HG03196 (cell line): ENCODE data around the gene GFRA1.

Experiments used
- ATAC-seq: cut with Tn5 transposase; IDR thresholded peaks from one replicate; pipeline ENCODE4 v1.9.1; 2021; ENCODE audit not compliant: unreplicated experiment

GFRA1 gene

DNA sequence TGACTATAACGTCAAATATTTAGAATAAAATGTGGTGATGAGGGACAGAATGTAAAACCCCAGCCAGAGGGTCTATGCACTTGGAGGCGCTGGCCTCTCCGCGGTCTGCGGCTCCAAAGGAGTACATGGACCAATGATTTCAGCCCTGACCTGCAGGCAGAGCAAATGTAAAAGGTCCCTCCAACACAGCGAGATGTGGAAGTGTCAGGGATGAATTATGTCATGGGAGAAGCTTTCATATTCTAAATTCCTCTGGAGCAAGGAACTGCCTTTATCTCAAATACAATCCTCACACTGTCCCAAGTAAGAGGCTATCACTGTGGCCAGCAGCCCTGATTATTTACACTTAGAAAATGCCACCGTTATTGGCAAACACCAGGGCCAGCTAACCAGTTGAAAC, 139.4 kb downstream of the GFRA1 start:
- ATAC-seq, result no peak

DNA sequence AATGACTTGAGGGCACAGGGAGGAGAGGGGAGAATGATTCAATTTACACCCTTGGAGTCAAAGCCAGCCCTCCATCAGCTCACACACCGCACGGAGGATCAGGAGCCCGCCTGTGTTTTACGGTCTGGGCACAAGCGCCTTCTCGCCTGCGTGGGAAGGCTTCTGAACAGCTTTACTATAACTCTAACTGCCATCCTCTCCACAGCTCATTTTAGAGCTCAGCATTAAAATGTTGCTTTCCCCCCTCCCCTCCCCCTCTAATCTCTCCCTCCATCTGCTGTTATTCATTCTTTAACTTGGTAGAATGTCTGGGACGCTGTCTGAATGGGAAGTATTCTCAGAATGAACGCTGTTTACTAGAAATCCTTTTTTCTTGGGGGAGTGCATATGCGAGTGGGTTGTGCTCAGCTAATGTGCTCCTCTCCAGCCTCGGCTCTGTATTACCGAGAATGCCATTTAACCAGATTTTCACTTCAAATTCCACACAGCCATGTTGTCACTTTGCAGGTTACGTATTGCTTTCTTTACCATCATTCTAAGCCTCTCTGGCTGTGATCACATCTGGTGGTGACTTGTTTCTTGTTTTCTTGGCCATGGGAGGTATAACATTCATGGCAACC, 140.1 kb downstream of the GFRA1 start:
- ATAC-seq, result no peak

DNA sequence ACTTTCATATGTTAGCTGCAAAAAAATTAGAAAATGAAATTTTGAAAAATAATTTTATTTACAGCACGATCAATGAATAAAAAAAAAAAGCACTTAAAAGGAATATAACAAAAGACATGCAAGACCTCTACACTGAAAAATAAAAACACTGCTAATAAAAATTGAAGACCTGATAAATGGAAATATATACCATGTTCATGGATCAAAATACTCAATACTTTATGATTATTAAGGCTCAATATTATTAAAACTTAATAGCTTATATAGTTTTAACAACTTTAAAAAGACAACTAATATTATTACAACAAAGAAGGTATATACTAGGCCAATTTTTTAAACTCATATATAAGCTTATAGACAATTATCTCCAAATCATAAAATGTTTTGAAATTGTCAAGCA, 143.0 kb downstream of the GFRA1 start:
- ATAC-seq, result no peak

DNA sequence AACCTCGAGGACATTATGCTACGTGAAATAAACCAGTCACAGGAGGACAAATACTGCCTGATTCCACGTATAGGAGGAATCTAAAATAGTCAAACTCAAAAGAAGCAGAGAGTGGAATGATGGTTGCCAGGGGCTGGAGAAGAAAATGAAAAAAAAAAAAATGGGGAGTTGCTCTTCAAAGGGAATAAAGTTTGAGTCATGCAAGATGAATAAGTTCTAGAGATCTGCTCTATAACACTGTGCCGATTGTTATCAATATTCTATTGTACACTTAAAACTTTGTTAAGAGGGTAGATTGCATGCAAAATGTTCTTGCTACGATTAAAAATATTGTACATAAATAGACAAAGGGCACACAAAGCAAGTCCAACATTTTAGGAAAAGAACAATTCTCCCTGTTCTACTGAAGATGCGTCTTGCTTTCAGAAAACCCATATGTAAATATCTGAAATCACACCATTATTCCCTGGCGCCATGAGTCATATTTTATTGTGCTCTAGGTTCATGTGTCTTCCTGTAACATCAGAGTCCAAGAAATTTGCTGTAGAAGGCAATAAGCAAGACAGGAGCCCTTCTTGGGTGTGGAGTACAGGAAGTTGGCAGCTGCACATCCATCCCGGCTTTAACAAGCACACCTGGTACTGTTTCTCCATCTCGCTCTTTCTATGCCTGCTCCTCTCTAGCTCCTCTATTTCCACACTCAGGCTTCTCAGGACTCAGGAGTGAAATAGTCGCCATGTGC, 145.9 kb downstream of the GFRA1 start:
- ATAC-seq, result no peak

DNA sequence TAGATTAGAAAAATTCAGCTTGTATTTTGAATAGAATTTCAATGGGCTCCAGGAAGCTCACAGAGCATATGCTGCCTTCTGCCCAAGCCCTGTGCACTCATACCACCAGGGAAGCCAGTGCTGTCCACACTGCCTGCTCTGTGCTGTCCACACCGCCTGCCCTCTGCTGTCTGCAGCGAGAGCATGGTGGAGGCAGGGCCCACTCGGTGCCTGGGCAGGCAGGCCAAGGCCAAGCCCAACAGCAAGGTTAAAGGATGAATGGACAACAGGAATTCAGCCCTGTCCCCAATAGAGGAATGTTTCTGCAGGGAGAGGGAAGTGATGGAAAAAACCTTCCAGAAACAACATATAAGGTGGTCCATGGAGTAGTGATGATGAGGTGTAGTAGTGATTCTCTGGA, 146.8 kb downstream of the GFRA1 start:
- ATAC-seq, result no peak

DNA sequence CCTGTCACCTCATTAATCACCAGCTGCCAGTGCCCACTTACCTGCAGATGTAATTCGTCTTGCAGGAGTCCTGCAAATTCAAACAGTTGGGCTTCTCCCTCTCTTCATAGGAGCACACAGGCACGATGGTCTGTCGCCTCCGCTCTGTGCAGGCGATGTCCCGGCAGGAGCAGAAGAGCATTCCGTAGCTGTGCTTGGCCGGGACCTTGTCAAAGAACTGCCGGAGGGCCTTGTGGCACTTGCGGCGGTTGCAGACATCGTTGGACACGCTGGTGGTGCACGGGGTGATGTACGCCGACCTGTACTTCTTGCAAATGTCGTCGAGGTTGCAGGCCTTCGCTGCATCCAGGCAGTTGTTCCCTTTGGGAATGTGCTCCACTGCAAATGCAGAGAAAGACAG, 147.8 kb downstream of the GFRA1 start:
- no peak for ATAC-seq

DNA sequence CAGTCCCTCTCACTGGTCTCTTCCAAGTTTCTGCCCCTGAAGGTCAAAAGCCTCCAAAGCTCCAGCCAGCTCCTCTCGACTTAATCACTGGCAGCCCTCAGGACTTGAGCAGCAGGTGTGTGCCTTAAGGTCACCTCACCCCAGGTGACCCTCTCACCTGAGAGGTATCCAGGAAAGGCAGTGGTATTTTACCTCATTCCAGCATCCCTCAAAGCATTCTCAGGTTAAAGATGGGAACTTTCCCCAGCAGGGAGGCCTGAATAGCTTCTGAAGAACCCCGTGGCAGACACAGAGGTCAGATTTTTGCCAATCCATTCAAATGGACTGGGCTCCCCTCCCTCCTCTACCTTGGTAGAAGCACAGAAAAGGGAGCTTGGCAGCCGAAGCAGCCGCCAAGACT, 148.2 kb downstream of the GFRA1 start:
- ATAC-seq, result no peak

DNA sequence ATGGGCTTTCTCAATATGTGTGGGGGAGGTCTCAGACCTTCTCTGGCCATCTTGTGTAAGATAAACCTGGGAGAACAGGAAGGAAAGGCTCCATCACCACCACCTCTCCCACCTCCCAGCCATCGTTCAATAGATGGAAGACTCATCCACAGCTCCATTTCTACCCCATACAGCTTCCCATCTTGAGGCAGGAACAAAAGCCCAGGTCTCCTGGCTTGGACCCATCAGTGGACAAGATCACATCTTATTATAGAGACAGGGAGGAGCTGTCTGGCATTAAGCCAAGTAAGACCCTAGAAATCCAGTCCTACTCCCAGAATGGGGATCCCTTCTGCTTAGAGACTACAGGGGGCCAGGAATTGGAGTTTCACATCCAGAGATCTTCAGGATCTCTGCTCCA, 150.3 kb downstream of the GFRA1 start:
- ATAC-seq, result no peak

DNA sequence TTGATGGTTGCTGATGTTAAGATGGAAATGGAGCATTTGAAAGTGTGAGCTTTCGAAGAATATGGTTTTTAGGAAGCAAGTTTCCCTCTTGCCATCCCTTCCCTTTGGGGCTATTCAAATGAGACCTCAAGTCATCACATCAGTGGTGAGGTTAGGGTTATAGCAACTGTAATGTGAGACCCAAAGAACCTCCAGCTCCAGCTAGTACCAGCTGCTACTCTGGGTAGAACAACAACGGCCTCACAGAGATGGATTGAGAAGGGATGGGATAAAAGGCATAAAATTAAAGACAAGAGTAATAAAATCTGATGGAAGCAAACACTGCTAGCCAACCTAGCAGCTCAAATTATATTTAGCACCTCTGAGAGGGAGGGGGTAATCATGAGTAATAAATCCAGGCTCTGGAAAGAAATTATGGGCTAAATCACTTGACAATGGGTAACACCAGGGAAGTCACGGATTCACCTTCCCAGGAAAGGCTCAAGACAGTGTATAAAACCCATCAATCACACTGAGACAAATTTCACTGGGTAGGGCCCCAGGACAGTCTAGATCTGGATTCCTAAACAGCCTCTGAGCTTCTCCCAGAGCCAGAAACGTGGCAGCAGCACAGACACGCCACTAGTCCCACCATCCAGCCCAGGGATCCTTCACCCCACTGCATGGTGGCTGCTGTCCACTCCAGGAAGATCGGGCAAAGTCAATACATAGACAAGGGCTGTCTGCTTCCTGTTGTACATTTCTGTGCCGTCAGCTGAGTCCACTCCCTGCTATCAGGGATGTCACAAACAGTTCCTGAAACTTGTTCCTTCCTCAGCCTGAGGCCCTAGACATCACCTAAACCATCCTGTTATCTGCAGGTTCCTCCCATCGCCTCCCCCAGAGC, 151.1 kb downstream of the GFRA1 start:
- ATAC-seq, result no peak

DNA sequence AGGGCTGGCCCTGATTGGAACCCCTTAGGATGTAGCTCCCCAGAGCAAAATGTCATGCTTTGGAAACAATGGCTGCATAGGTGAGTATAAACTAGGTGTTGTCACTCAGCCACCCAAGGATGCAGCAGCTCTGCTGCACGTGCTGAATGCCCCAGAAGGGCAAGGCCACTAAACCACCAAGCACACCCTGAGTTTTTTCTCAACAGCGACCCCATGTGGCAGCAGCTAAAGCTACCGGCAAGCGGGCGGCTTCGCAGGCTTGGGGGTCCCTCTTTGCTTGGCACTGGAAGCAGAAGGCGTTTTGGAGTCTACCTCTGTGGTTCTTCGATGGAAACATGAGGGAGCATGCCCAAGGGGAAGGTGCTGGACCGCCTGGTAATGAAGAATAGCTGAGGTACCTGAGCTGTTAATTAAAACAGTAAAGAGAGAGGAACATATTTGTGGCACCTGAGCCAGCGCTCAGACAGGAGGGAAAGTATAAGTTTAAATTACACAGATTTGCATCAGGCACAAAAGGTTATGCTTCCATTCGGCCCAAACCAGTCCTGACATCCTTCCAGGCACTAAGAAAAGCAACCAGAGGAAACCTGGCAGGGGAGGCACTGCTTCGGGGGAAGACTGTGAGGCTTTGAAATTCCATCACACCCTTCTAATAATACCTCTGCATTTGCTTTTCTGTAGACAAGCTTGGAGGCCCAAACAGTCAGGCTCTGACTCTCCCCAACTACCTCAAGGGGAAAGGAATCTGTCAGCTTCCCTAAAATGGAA, 152.1 kb downstream of the GFRA1 start:
- ATAC-seq, result no peak

DNA sequence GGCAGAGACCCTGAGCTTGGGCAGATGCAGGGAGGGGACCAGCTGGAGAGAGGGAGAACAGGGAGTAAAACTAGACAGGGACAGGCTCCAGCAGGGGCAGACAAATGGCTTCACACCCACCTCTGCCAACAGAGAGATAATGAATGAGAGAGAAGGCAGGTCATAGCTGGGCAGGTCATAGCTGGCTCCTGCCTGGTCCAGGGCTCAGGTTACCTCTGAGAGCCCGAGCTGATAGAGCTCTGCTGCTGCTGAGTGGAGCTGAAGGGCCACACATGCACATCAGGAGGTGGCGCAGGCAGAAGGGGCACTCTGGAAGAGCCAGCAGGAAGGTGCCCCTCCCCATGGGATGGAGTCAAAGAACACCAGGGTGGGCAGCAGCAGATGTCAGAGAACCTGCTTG, 154.2 kb downstream of the GFRA1 start:
- no peak for ATAC-seq

DNA sequence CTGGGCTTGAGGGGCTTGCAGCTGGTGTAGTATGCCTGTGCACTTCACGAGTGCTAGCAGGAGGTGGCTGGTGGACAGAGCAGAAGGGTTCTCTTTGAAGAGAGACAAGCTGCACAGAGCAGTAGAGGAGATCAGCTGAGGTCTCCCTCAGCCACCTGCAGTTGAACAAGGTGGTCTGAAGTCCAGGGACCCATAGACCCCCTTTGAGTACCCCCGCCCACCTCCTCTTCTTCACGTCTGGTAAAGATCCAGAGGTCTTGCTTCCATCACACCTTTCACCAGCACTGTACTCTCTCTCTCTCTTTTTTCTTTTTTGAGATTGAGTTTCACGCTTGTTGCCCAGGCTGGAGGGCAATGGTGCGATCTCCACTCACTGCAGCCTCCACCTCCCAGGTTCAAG, 157.2 kb downstream of the GFRA1 start:
- no peak for ATAC-seq

DNA sequence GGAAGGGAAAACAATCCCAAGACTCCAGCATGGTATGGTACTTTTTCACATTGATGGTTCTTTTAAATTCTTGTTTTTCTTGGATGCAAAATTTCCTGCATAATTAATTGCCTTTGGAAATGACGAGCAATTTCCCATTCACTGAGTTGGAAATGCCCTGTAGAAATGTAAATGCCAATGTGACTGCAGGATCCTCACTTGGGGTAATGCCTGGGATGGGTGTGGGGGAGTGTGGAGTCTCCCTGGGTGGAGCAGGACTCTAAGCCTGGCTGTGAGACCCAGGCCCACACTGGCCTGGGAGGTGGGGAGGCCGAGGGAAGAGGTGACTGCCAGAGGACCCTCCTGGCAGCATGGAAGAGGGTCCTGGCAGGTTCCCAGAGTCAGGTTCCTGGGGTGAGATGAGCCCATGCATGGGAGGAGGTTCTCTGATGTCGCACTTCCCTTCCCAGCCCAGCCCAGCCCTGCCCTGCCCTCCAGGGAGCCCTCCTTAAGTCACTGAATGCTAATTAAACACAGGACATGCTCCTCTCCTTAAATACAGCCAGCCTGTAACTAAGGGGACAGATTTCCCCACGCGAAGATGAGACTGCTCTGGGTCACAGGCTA, 157.9 kb downstream of the GFRA1 start:
- no peak for ATAC-seq

DNA sequence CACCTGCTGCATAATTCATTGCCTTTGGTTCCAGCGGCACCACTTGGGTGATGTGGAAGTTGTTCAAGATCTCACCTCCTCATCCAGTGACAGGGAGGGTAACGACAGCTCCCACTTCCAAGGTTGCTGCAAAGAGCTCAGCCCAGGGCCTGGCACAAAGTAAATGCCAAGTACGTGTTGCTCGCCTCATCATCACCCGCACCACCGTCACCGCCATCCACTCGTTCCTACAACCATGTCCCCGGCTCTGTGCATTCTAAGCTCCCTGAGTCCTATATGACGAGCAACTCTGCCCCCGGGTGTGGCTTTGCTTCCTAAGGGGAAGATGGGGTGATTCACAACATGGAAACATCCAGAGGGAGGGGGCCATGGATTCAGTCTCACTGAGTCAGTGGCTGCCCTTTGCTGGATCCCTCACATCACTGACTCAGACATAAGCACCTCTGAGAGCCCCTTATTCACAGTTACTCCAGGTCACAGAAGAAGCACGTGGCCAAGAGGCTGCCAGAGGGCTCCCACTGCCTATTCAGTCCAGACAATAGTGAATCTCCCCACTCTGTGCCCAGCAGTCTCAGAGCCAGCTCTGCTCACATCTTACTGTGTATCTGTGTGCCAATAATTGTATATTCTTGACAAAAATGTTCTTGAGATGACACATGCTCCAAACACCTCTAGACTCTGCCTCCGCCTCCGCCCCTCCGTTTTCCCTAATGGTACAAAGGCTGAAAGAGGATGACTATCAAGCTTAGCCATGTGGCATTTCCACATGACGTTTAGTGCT, 159.1 kb downstream of the GFRA1 start:
- ATAC-seq, result no peak

DNA sequence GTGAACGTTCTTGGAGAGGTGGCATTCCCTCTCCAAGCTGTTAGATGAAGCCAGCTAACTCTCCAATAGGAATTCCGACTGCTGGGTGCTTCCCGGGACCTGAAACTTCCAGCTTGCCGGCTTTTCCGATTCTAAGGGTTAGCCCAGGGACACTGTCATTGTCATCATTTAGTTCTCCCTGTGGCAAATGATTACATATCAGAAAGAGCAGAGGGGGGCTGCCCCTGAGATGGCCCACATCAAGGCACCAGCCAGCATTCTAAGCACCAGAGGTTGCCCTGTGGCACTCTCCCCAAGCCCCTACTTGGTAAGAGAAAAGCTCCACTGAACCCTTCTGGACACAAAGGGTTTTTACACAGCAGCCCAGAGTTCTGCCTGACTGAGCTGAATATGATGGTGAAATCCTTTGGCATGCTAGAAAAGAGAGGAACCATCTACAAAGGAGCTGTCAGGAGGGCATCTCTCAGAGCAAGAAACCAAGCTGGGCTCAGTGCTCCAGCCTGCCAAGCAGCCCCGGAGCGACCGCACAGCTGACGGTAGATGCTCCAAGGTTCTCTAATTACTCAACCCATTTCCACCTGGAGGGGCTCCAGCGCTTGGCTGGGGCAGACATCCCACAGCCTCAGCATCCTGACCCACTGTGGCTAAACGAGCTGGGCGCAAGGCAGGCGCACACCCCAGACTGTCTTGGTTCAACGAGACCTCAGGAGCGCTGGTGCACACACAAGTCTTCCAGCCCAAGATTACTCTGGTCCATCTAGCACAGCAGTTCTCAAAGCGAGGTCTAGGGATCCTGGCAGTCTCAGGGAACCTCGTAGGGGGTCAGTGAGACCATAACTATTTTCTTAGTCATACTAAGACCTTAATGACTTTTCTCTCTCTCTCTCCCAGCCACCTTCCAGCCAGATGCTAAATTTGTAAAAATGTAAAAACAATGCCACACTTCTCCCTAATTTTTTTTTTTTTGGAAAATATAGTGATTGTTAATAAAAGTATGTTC, 160.5 kb downstream of the GFRA1 start:
- ATAC-seq, result no peak

DNA sequence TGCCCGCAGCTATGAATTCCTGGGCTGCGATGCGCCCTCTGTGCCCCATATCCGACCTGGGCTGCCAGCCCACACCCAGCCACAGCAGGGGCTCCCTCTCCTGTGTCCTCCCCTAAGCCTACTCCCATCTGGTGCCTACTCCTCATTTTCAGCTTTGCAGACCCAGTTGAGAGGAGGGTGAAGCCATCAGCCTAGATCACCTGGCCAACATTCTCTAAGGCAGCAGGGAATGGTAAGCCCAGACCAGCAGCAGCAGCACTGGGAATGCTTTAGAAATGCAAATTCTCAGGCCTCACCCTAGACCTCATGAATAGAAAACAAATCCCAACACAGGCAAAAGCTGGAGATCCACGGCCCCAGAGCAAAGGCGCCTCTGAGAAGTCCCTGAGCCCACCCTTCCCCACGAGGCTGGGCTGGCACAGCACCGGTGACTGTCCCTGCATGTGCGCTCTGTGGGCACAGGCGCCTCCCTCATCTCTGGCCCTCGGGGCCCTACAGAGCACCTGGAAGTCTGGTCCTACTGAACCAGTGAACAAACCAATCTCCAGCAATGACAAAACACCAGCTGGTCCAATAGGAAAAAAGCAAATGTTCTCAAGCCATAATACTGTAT, 161.4 kb downstream of the GFRA1 start:
- ATAC-seq, result no peak

DNA sequence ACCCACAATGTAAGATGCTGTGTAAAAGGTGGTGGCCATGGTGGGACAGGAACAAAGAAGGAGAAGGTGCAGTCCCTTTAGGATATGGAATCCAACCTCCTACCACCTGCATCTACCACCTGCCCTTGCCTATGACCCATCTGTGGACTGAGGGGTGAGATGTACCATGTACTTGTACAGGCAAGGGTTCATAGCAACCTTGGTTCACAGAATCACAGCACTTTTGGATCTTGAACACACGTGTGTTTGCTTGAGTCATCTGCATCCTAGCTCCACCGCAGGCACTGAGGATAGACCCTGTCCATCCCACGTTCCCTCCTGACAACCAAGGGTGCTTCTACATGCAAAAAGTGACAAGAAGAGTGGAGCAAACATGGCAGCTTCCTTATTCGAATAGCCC, 162.3 kb downstream of the GFRA1 start:
- ATAC-seq, result no peak

DNA sequence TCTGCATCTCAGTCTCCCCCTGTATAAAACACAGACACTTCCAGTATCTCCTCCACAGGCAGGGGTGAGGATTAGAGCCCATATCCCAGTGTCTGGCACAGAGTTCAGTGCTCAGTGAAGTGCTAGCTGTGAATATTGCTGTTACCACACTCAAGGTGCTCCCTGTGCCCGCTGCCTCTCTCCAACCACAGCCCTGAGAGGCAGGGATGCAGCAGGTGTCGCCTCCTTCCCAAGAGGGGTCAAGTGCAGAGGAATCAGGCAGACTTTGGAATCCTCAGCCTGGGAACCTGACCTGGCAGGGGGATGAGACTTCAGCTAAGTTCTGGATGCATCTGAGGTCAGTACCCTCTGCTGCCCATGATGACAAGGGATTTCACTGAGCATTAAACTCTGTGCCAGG, 163.1 kb downstream of the GFRA1 start:
- ATAC-seq, result no peak
